Neural crest cell (in vitro differentiated cells): ENCODE data around the gene TMEM272. TPM values are rescaled to one million over a fixed set of nuclear protein-coding genes. Genes with fewer than 3 reads are reported as not detected.

Source experiments
- DNase-seq: peaks from one replicate; pipeline ENCODE4 v3.0.0; 2021; ENCODE audit warnings: low read depth, mixed read lengths, low spot score
- H3K27ac Mint-ChIP-seq: one replicate; pipeline ENCODE4 v1.8.0; 2021; ENCODE audit warnings: mild to moderate bottlenecking, mixed read lengths; ENCODE audit not compliant: unreplicated experiment
- H3K27me3 Mint-ChIP-seq: 2 replicates; pipeline ENCODE4 v1.8.0; 2021; ENCODE audit warnings: low read depth, mild to moderate bottlenecking, mixed read lengths
- H3K36me3 Mint-ChIP-seq: 2 replicates; pipeline ENCODE4 v1.8.0; 2021; ENCODE audit warnings: low read depth, mild to moderate bottlenecking, mixed read lengths
- H3K4me1 Mint-ChIP-seq: 2 replicates; pipeline ENCODE4 v1.8.0; 2021; ENCODE audit warnings: mixed read lengths
- H3K4me3 Mint-ChIP-seq: one replicate; pipeline ENCODE4 v1.8.0; 2021; ENCODE audit warnings: mild to moderate bottlenecking, mixed read lengths
- H3K9me3 Mint-ChIP-seq: 2 replicates; pipeline ENCODE4 v1.8.0; 2021; ENCODE audit warnings: mixed read lengths
- total RNA-seq: library from RNA; stranded (reverse); gene quantifications from 2 replicates; pipeline ENCODE4 v1.2.1, GENCODE V29; 2021
- TF ChIP-seq, protein P1 (sequence below): fragments of 200-600 bp; sonication (generic); conservative IDR thresholded peaks from 2 replicates; pipeline ENCODE4 v1.5.0; 2021; ENCODE audit warnings: antibody characterized with exemption, mild to moderate bottlenecking

TMEM272 gene
- total RNA-seq, 1 donor from 2014 or later: 0.26 TPM

DNA sequence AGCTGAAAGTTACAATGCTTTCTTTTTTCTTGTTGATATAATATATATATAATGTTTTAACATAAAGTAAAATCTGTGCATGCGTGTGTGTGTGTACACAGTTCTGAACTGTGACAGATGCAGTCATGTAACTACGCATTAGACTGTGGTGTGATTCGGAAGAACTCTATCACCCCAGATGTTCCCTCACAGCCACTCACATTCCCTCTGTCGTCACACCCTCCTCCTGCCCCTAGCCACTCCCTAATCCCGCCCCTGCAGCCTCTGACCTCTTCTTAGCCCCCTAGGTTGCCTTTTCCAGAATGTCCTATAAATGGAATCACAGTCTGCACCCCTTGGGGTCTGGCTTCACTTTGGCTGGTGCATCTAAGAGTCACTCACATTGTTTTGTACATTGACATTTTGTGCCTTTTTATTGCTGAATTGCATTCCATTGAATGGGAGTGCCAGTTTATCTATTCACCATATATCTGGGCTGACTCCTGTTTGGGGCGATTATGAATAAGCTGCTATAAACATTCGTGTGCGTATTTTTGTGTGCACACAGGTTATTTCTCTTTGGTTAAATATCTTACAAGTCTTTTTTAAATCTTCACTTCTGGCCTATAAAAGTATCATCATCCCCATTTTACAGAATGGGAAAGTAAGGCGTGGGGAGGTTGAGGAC is 61.4 kb downstream of the TMEM272 start:
- Mint-ChIP-seq H3K27me3 (no peaks in the 10 kb centered on the region), H3K4me1 (peaks cover 21% of the 10 kb centered on the region)

DNA sequence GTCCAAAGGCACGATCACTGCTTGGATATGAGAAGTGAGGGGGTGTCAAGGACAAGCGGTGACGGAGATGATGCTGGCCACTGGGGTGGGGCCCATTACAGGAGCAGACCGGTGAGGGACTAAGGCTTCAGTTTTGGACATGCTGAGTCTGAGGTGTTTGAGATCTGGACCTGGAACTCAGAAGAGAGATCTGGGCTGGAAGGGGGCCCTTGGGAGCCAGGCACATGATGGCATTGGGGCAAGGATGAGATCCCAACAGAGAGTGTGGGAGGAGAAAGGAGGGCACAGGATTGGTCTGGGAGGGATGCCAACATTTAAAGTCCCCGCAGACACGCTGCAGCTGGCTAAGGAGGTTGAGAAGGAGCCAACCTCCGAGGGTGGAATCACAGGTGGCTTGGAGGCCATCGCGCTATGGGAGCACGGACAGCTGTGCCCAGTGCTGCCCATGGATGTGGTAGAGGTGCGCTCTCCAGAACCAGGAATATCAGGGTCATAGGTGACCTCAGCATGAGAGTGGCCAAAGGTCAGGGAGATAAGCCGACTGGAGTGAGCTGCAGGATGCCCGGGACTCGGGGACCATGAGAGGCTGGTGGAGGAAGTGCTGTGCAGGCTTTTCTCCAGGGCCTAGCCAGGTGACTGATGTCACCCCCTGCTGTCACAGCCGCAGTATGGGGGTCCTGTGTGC is 62.8 kb downstream of the TMEM272 start:
- TF ChIP-seq, protein P1, sequence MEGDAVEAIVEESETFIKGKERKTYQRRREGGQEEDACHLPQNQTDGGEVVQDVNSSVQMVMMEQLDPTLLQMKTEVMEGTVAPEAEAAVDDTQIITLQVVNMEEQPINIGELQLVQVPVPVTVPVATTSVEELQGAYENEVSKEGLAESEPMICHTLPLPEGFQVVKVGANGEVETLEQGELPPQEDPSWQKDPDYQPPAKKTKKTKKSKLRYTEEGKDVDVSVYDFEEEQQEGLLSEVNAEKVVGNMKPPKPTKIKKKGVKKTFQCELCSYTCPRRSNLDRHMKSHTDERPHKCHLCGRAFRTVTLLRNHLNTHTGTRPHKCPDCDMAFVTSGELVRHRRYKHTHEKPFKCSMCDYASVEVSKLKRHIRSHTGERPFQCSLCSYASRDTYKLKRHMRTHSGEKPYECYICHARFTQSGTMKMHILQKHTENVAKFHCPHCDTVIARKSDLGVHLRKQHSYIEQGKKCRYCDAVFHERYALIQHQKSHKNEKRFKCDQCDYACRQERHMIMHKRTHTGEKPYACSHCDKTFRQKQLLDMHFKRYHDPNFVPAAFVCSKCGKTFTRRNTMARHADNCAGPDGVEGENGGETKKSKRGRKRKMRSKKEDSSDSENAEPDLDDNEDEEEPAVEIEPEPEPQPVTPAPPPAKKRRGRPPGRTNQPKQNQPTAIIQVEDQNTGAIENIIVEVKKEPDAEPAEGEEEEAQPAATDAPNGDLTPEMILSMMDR: no peak
- peak overlapping the region; percentile 75 for H3K27ac Mint-ChIP-seq
- H3K27me3 Mint-ChIP-seq: no peaks in the 10 kb centered on the region
- H3K4me1 Mint-ChIP-seq: peaks cover 27% of the 10 kb centered on the region
- no peaks in the 10 kb centered on the region for H3K9me3 Mint-ChIP-seq
- no peak for DNase-seq
- no peak overlapping the region for H3K4me3 Mint-ChIP-seq
- H3K36me3 Mint-ChIP-seq: no peaks in the 10 kb centered on the region

More for the DNA sequence above, 61.4 kb downstream of the TMEM272 start:
- no peak for DNase-seq
- TF ChIP-seq, protein P1: no peak
- Mint-ChIP-seq H3K27ac (no peak overlapping the region), H3K4me3 (no peak overlapping the region), H3K36me3 (no peaks in the 10 kb centered on the region), H3K9me3 (no peaks in the 10 kb centered on the region)

DNA sequence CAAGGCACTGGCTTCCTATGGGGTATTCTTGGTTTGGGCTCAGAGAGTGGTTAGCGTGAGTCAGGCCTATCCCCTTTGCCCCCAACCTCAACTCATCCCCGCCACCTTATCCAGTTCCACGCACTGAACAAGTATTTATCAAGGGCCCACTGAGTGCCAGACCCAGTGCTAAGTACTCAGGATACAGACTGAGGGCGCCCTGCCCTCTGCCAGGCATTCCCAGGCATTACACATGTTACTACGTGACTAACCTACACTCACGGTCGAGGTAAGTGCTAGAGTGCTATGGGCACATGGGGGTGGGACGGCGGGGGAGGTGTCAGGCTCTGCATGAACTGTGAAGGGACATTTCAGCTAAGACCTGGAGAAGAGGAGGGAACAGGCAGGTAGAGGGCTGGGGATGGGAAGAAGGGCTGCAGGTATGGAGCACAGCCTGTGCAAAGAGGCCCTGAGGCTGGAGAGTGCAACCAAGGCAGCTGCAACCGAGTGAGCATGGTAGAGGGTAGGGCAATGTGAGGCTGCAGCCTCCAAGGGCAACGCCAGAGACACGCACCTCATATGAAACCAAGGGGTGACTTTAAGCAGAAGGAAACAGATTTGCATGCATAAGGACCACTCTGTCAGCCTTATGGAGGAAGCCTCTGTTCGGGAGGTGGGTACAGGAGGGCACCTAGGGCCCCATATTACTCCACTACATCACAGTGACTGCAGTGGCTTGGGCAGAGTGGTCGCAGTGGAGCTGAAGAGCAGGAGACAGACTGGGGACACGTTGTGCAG is 63.5 kb downstream of the TMEM272 start:
- TF ChIP-seq, protein P1: peak; percentile 37
- Mint-ChIP-seq H3K36me3 (no peaks in the 10 kb centered on the region), H3K27ac (no peak overlapping the region), H3K4me1 (peaks cover 20% of the 10 kb centered on the region), H3K27me3 (no peaks in the 10 kb centered on the region), H3K9me3 (no peaks in the 10 kb centered on the region), H3K4me3 (no peak overlapping the region)
- DNase-seq: no peak

DNA sequence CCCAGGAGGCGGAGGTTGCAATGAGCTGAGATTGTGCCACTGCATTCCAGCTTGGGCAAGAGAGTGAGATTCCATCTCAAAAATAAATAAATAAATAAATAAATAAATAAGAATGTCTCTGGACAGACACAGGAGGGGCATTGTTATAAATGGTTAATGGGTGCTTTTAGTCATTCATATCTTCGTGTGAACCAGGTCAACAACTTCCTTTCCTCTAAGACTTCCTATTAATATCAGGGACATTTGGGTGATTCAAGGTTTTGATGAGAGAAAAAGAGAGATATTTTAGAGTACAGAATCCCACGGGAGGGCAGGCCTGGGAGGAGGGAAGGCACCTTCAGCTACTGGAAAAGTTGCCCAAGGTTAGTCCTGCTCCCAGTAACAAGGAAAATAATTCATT is 64.9 kb downstream of the TMEM272 start:
- peaks cover 11% of the 10 kb centered on the region for H3K4me1 Mint-ChIP-seq

DNA sequence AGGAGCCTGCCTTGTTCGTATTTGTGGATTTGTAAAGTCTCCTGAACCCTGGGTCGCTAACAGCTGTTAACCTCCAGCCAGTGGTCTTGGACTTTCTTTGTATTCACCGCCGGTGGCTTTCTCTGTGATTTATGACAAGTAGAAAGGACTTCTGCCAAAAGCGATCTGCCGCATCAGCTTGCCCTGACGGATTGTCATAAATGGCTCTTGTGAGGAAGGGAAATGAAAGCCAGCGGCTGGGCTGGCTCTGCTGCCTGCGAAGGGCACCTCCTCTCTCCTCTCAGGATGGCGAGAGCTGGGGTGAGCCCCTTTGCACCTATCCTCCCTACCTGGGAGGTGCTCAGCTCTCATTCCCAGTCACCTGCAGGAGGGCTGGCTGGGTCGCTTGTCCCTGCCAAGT is 66.6 kb downstream of the TMEM272 start:
- no peaks in the 10 kb centered on the region for H3K27me3 Mint-ChIP-seq
- H3K27ac Mint-ChIP-seq: peak overlapping the region; percentile 87
- H3K4me1 Mint-ChIP-seq: peaks cover 11% of the 10 kb centered on the region
- no peak for DNase-seq
- no peaks in the 10 kb centered on the region for H3K9me3 Mint-ChIP-seq
- no peak overlapping the region for H3K4me3 Mint-ChIP-seq
- no peaks in the 10 kb centered on the region for H3K36me3 Mint-ChIP-seq
- TF ChIP-seq, protein P1: no peak

More for the DNA sequence above, 64.9 kb downstream of the TMEM272 start:
- H3K27me3 Mint-ChIP-seq: no peaks in the 10 kb centered on the region
- H3K4me3 Mint-ChIP-seq: no peak overlapping the region
- no peaks in the 10 kb centered on the region for H3K36me3 Mint-ChIP-seq
- no peaks in the 10 kb centered on the region for H3K9me3 Mint-ChIP-seq
- no peak overlapping the region for H3K27ac Mint-ChIP-seq
- no peak for DNase-seq
- TF ChIP-seq, protein P1: no peak
